MV-4-11 (cell line): ENCODE data around the gene CLCN2.

Experiments used
- DNase-seq: peaks from one replicate; lab custom pipeline; 2025; lab: John Stamatoyannopoulos, UW

Gene CLCN2

DNA sequence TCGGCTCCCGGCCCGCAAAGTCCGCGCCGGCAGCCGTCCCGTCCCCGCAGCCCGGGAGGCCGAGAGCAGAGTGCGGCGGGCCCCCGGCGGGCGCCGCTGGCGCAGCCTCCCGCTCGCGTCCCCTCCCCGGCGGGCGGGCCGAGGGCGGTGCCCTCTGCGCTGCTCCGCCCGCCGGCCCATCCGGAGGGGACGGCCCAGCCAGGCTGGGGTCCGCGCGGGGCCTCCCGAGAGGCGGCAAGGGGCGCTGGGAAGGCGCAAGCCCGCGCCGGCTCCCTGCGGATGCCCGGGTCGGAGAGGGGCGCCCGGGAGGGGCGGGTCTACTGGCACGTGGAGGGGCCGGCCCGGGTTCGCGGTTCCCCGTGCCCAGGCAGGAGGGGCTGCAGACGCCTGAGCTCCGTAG is at the start of gene CLCN2, which contains the start of gene POLR2H:
CLCN2 (minus strand) TSS at position 74 of the 400 bp plus-strand sequence. CDS start 126 bp downstream, outside the sequence.
POLR2H (plus strand) TSS at position 179 of the 400 bp plus-strand sequence. CDS start 1,783 bp downstream, outside the sequence.
- DNase-seq: peak; percentile 19

DNA sequence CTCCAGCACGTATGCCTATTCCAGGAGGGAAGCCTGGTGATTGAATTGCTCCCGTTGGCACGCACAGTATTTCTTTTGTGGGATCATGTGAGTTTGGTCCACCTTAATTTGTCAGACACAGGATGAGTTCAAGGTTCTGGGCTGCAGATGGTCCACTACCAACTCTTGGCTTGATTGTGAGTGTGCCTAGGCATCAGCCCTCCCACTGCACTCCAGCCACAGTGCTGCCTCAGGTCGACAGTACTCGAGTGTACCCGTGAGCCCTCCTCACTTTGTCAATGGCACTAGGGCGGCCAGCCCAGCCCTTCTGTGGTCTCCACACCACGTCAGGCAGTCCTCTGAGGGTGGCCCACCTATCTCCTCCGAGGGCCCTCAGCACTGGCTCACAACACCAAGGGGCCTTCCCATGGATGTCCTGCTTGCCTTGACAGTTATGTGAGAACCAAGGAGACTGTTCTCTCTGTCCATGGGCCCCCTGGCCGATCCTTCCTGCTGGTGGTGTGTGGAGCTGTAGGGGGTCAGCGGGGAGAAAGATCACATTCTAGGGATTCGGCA is 48.6 kb upstream of the CLCN2 start:
- no peak for DNase-seq

DNA sequence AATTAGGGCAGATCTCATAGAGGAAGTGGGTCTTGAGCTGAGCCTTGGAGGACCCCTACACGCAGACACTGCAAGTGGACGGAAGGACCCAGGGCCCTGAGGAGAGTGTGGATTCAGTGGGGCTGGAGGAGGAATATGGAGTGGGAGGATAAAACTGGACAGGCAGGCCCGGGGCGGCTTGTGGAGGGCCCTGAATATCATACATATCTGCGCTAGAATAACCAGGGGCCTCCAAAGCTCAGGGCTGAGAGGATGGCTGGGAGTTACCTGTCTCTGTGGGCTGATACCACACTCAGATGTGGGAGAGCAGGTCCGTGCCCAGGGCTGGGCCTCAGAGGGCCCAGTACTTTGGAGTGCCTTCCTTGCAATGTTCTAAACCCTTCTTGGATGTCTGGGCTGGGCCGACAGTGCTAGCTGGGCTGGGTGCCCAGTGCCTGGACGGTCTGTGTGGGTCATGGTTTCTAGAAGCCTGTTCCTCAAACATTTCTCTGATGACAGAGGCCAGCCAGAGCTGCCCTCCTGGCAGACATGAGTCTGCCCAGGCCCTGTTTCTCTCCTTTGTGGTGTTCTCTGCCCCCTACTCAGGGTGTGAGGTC is 48.0 kb upstream of the CLCN2 start:
- DNase-seq: no peak

DNA sequence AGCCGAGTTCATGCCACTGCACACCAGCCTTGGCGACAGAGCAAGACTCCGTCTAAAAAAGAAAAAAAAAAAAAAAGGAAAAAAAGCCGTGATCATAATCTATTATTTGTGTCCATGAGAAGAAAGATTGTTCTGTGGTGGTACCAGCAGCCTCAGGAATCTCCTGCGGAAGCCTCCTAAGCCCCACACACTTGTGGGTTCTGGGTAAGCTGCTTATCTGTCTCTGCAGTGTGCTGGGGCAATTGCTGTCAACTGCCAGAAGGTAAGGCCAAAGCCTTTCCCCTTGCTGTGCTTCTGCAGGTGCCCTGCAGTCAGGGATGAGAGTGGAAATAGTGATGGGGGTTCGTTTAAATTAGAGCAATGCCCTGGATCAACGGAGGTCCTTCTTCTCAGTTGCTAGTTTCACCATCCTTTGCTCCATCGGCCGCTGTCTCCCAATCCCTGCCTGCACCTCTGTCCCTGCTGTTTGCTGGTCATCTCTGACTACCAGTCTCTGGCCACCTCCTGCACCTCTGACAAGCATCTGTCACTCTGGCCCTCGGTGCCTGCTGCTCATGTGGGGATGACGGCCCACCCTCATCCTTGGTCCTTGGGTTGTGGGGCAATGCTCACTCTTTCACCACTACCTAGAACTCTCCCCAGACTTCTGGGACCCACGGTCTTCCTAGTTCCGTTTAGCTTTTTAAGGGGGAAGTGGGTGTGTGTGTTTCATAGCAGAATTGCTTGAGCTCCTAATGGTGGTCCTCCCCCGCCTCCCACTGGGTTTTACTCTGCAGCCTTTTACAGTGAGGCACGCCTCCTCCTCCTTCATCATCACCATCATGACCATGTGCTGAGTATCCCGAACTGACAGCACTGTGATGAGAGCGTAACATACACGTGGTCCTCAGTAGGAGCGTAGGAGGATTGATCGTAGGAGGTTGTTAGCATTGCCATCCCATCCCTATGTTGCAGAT is 43.9 kb upstream of the CLCN2 start:
- DNase-seq: no peak

DNA sequence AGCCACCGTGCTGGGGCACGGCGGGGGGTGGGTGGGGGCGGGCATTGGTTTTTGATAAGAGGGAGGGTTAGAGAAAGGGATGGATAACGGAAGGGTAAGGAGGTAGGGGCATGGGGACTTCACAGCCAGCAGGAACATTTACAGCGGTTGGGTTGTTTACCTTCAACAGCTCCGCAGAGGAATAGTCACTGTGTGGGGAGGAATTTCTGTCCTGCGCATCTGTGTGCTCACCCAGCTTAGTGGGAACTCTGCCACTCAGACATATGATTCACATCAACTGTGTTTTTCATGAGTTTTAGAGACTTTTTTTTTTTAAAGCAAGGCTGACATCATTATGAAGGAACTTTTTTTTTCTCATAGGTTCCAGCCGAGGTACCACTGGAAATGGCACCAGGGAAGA is 38.0 kb upstream of the CLCN2 start:
- DNase-seq: no peak

DNA sequence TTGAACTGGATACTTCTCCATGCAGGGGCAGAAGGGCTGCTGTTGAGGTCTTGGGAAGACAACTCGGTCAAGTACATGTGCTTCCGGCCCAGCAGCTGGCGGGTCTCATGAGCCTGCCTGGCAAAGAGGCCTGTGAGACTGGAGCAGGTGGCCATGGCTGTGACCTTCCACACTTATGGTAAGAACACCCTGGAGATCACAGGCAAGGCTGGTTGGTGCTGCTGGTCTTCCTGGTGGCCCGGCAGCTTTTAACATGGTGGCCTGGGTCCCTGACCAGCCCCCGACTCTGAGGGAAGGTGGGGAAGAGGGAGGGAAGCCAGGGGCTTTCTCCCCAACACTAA is 33.9 kb upstream of the CLCN2 start:
- no peak for DNase-seq

DNA sequence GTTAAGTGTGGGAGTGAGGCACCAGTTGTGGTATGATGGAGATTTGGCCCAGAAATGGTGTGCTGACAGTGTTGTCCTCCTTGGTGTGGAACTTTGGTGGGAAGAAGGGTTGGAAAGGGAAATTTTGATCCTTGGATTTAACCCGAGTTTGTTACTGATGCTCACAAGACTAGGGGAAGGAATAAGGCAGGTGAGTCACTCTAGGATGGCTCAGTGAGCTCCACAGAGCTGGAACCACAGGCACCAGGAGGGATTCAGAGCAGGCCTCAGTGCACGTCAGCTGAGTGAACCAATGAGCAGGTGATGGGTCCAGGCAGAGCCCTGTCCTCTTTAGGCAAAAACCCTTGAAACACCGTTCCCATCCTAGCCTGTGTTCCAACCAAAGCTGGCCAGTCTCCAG is 29.9 kb upstream of the CLCN2 start:
- no peak for DNase-seq

DNA sequence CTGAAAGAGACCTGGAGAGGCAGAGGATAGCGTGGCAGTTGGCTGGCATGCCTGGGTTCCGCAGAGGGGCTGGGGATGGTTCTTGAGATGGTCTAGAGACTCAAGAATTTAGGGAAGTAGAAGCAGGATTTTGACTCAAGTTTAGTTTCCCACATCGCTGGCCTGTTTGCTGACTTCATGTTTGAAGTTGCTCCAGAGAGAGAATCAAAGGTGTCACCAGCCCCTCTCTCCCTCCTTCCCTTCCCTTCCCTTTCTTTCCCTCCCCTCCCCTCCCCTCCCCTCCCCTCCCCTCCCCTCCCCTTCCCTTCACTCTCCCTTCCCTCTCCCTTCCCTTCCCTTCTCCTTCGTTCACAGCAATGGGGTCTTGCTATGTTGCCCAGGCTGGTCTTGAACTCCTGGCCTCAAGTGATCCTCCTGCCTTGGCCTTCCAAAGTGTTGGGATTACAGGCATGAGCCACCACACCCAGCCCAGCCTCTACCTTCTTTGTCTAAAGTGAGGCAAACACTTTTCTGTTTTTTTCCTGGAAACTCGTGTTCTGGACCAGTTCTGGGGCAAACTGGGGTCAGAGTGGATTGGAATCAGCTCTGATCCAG is 28.6 kb upstream of the CLCN2 start:
- no peak for DNase-seq

DNA sequence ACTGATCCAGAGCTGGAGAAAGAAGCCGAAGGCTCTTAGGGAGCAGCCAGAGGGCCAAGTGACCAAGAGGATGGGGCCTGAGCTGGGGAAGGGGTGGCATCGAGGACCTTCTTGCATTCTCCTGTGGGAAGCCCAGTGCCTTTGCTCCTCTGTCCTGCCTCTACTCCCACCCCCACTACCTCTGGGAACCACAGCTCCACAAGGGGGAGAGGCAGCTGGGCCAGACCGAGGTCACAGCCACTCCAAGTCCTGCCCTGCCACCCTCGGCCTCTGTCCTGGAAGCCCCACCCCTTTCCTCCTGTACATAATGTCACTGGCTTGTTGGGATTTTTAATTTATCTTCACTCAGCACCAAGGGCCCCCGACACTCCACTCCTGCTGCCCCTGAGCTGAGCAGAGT is 28.0 kb upstream of the CLCN2 start:
- no peak for DNase-seq

DNA sequence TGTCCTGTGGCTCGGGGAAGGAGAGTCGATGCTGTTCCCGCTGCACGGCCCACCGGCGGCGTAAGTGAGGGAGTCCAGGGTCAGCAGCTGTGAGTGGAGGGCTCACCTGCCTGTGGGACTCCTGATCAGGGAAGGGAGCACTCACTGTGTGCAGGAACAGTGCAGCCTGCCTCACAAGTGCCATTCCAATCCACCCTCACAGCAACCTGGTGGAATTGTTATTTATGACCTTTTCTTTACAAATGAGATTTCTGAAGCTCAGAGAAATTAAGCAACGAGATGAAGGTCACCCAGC is 27.5 kb upstream of the CLCN2 start:
- no peak for DNase-seq

DNA sequence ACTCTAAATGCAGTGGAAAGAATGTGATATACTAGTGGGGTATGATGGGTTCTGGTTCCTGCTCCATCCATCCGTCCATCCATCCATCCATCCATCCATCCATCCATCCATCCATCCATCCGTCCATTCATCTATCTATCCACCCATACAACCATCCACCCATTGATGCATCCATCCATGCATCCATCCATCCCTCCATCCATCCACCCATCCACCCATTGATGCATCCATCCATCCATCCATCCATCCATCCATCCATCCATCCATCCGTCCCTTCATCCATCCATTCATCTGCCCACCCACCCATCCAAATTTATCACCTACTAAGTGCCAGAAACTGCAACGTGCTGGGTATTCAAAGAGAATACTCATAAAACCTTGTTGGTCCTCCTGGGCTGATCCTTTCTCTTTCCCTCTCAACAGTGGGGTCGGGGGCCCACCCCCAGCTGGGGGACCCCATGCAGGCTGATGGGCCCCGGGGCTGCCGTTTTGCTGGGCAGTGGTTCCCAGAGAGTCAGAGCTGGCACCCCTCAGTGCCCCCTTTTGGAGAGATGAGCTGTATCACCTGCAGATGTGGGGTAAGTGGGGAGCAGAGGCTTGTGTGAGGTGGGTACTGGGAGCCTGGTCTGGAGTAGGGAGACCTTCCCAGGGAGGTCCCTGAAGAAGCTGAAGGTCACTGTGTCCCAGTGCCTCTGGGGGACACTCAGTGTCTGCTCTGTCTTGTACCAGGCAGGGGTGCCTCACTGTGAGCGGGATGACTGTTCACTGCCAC is 26.9 kb upstream of the CLCN2 start:
- DNase-seq: no peak

DNA sequence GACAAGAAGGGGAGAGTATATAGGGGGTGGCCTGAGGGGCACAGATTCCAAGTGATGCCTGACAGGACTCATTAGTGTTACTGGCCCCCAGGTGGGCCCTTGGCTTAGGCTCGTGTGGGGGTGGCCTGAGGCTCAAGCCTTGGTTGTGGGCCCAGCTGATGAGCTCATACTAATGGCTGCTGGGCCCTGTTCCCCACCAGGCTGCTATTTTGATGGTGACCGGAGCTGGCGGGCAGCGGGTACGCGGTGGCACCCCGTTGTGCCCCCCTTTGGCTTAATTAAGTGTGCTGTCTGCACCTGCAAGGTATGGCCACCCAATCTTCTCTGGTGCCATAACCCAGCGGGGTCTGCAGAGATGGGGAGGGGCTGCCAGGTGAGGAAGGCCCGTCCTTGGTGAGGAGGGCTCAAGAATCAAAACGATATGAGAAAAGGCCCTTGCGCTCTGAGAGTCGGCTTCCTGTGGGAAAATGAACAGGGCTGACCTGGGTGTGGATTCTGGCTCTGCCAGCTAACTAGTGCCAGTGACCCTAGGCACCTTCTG is 25.8 kb upstream of the CLCN2 start:
- DNase-seq: no peak

DNA sequence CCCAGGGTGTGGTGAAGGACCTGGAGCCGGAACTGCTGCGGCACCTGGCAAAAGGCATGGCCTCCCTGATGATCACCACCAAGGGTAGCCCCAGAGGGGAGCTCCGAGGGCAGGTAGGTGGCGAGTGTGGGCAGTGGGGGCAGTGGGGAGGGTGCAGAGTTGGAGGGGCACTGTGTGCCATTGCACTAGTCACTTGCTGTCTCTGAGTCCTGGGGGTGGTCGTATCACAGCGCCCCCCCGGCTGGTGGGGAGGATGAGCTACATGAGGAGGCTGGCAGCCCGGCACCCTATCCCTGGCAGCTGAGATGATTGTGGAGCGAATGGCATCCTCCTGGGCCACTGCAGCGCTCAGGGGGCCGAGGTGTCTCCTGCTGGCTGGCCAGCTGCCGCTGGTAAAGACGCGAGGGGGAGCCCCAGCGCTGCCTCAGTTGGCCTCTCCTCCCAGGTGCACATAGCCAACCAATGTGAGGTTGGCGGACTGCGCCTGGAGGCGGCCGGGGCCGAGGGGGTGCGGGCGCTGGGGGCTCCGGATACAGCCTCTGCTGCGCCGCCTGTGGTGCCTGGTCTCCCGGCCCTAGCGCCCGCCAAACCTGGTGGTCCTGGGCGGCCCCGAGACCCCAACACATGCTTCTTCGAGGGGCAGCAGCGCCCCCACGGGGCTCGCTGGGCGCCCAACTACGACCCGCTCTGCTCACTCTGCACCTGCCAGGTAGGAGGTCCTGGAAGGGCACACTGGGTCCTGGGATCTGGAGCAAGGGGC is 24.8 kb upstream of the CLCN2 start:
- DNase-seq: no peak

DNA sequence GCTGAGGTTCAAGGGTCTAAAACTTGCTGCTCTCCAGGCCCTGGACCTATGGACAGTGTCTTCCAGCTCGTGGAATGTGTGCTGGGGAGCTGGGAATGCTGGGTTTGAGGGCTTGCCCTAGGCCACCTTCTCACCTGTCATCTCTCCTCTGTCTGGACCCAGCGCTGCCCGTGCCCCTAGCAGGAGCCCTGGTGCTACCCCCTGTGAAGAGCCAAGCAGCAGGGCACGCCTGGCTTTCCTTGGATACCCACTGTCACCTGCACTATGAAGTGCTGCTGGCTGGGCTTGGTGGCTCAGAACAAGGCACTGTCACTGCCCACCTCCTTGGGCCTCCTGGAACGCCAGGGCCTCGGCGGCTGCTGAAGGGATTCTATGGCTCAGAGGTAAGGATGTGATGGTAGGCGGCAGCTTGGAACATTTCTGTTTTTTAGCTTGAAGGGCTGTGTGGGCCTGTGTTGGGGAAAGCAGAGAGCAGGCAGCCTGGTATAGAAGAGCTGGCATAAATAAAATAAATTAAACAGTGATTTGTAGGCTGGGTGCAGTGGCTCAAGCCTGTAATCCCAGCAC is 23.5 kb upstream of the CLCN2 start:
- DNase-seq: no peak

DNA sequence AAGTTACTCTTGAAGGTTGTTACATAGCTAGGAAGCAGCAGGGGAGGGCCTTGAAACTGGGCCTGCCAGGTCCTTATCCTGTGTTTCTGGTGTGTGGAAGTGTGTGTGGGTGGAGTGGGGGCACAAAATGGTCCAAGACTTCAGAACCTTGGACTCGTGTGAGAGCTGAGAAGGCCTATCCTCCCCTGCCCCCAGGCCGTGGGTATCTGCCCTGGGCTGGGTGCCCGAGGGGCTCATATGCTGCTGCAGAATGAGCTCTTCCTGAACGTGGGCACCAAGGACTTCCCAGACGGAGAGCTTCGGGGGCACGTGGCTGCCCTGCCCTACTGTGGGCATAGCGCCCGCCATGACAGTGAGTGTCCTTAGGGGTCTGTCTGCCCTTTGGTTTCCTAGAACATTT is 22.9 kb upstream of the CLCN2 start:
- no peak for DNase-seq

DNA sequence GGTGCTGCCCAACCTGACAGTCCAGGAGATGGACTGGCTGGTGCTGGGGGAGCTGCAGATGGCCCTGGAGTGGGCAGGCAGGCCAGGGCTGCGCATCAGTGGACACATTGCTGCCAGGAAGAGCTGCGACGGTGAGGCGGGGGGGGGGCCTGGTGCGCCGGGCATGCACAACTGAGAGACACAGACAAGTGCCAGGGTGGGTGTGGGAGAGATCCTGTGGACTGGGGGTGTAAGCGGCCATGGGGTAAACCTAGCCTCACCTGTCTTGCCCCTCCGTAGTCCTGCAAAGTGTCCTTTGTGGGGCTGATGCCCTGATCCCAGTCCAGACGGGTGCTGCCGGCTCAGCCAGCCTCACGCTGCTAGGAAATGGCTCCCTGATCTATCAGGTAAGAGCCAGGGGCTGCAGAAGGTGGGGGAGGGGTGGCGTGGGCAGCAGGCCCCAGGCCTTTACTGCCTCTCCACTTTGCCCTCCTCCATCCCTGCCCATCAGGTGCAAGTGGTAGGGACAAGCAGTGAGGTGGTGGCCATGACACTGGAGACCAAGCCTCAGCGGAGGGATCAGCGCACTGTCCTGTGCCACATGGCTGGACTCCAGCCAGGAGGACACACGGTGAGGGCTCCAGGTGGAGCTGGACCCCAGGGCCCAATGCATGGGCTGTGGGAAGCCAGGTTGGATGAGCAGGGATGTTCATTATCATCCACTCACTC is 21.8 kb upstream of the CLCN2 start:
- DNase-seq: no peak

DNA sequence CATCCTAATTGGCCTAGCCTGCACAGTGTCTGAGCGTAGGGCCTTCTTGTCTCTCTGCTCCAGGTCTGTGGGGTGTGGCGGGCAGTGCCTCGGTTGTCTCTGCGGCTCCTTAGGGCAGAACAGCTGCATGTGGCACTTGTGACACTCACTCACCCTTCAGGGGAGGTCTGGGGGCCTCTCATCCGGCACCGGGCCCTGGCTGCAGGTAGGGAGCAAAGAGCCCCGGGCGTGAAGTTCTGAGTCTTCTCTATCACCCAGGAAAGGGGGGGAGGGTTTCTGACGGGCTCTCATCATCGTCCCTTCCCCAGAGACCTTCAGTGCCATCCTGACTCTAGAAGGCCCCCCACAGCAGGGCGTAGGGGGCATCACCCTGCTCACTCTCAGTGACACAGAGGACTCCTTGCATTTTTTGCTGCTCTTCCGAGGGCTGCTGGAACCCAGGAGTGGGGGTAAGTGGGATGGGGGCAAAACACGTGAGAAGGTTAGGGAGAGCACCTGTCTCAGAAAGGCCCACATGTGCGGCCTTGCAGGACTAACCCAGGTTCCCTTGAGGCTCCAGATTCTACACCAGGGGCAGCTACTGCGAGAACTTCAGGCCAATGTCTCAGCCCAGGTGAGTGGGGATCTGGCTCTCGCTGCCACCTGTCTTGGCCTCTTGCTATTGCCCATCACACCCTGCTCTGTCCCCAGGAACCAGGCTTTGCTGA is 21.1 kb upstream of the CLCN2 start:
- DNase-seq: no peak

DNA sequence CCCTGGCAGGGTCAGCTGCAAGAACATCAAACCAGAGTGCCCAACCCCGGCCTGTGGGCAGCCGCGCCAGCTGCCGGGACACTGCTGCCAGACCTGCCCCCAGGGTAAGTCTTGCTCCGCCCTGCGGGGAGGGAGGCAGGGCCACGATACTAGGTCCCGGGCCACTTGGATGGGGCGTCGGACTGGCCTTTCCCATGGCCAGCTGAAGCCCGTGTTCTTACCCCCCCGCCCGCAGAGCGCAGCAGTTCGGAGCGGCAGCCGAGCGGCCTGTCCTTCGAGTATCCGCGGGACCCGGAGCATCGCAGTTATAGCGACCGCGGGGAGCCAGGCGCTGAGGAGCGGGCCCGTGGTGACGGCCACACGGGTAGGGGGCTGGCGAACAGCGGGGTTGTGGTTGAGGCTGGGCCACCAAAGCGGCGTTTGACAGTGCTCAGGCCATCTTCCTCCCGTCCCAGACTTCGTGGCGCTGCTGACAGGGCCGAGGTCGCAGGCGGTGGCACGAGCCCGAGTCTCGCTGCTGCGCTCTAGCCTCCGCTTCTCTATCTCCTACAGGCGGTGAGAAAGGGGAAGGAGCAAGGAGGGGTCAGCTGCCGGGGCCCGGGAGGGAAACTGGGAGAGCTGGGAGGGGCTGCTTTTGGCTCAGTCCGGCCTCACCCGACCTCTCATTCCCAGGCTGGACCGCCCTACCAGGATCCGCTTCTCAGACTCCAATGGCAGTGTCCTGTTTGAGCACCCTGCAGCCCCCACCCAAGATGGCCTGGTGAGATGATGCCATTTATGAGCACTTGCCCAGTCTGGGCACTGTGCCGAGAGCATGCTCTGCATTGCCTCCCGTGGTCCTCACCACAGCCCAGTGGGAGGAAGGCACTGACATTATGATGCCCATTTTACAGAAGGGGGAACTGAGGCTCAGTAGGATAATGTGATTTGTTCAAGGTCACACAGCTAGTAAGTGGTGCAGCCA is 20.1 kb upstream of the CLCN2 start:
- DNase-seq: peak; percentile 30
